Liver (tissue), 9 donors: Measurements from ENCODE around the gene CMTM8. TPM values are rescaled to one million over a fixed set of nuclear protein-coding genes. Genes with fewer than 3 reads are reported as not detected.

Source experiments
- DNase-seq: peaks from one replicate; pipeline ENCODE4 v3.0.0-alpha.2; 2017; ENCODE audit warnings: low spot score
- H3K27ac ChIP-seq, 2 donors: one replicate each; pipeline ENCODE4 v1.7.0; 2013; ENCODE audit warnings: inconsistent platforms in 2 of 2, low read length in 2 of 2, control low read depth in 1 of 2, low read depth in 1 of 2, mild to moderate bottlenecking in 1 of 2
- H3K27me3 ChIP-seq, 4 donors: one replicate each; pipeline versions ENCODE4 v1.6.1 to v1.7.0; 2013; ENCODE audit warnings: low read length in 3 of 4, inconsistent platforms in 1 of 4, mild to moderate bottlenecking in 1 of 4, moderate library complexity in 1 of 4; ENCODE audit not compliant: control insufficient read depth in 4 of 4, insufficient read depth in 4 of 4
- H3K36me3 ChIP-seq, 4 donors: one replicate each; pipeline versions ENCODE4 v1.6.1 to v1.7.0; 2013; ENCODE audit warnings: low read length in 3 of 4, mild to moderate bottlenecking in 3 of 4, low read depth in 1 of 4, moderate library complexity in 1 of 4; ENCODE audit not compliant: control insufficient read depth in 4 of 4, insufficient read depth in 3 of 4
- H3K4me1 ChIP-seq, 4 donors: one replicate each; pipeline versions ENCODE4 v1.6.1 to v1.7.0; 2013; ENCODE audit warnings: low read length in 3 of 4, mild to moderate bottlenecking in 3 of 4, moderate library complexity in 1 of 4; ENCODE audit not compliant: control insufficient read depth in 4 of 4, insufficient read depth in 4 of 4
- H3K4me3 ChIP-seq, 3 donors: one replicate each; pipeline versions ENCODE4 v1.6.1 to v1.7.0; 2013; ENCODE audit warnings: low read length in 3 of 3, control low read depth in 1 of 3, low read depth in 1 of 3, mild to moderate bottlenecking in 1 of 3
- H3K9ac ChIP-seq, 2 donors: one replicate each; pipeline ENCODE4 v1.7.0; 2013; ENCODE audit warnings: low read length in 2 of 2, mild to moderate bottlenecking in 2 of 2, moderate library complexity in 2 of 2, control low read depth in 1 of 2, low read depth in 1 of 2
- H3K9me3 ChIP-seq, 4 donors: one replicate each; pipeline versions ENCODE4 v1.6.1 to v1.7.0; 2013; ENCODE audit warnings: low read length in 3 of 4; ENCODE audit not compliant: control insufficient read depth in 4 of 4
- CTCF ChIP-seq: fragments of 150-350 bp; IDR thresholded peaks from 2 replicates; pipeline ENCODE4 v1.5.1; 2017; ENCODE audit warnings: improper control_type of control experiment, low read depth, low read length; ENCODE audit not compliant: missing input control
- EGR1 ChIP-seq, 2 donors: IDR thresholded peaks; 2 replicates each; pipeline ENCODE4 v1.6.1; 2016 to 2018; ENCODE audit warnings: antibody characterized with exemption in 2 of 2, low read depth in 2 of 2
- GABPA ChIP-seq, 2 donors: IDR thresholded peaks in 1 of 2; conservative IDR thresholded peaks in 1 of 2; 2 replicates each; pipeline ENCODE4 v1.6.1; 2016; ENCODE audit warnings: antibody characterized with exemption in 2 of 2, mild to moderate bottlenecking in 1 of 2, moderate library complexity in 1 of 2
- HNF4A ChIP-seq, 2 donors: conservative IDR thresholded peaks; 2 replicates each; pipeline ENCODE4 v1.6.1; 2016; ENCODE audit warnings: antibody characterized with exemption in 2 of 2, mild to moderate bottlenecking in 2 of 2
- HNF4G ChIP-seq: IDR thresholded peaks from 2 replicates; pipeline ENCODE4 v1.6.1; 2016; ENCODE audit warnings: antibody characterized with exemption
- JUND ChIP-seq, 2 donors: IDR thresholded peaks; 2 replicates each; pipeline ENCODE4 v1.6.1; 2016; ENCODE audit warnings: antibody characterized with exemption in 2 of 2
- MAX ChIP-seq: IDR thresholded peaks from 2 replicates; pipeline ENCODE4 v1.6.1; 2016; ENCODE audit warnings: antibody characterized with exemption
- NR2F2 ChIP-seq: IDR thresholded peaks from 2 replicates; pipeline ENCODE4 v1.6.1; 2016; ENCODE audit warnings: antibody characterized with exemption
- RAD21 ChIP-seq, 2 donors: IDR thresholded peaks; 2 replicates each; pipeline ENCODE4 v1.6.1; 2016; ENCODE audit warnings: antibody characterized with exemption in 2 of 2, mild to moderate bottlenecking in 2 of 2
- REST ChIP-seq: IDR thresholded peaks from 2 replicates; pipeline ENCODE4 v1.6.1; 2016; ENCODE audit warnings: antibody characterized with exemption, mild to moderate bottlenecking
- YY1 ChIP-seq: IDR thresholded peaks from 2 replicates; pipeline ENCODE4 v1.6.1; 2016; ENCODE audit warnings: antibody characterized with exemption, mild to moderate bottlenecking
- ZBTB33 ChIP-seq: IDR thresholded peaks from 2 replicates; pipeline ENCODE4 v1.6.1; 2016; ENCODE audit warnings: antibody characterized with exemption
- WGBS: extraction: QIAGEN DNeasy Blood & Tissue Kit; methylation state at CpG from one replicate; pipeline ENCODE4 v1.1.7; 2013; 5-methylcytosine and 5-hydroxymethylcytosine counted together
- polyA plus RNA-seq, 2 donors: library from polyadenylated mRNA; stranded (reverse) in 1 of 2; unstranded in 1 of 2; fragments of 200-250 nt in 1 of 2; fragments of >200 nt in 1 of 2; fragmentation: Nextera tagmentation in 1 of 2; extraction: Ambion mirVana in 1 of 2; gene quantifications; one replicate each; pipeline versions ENCODE4 v1.2.1 to v1.2.3, GENCODE V29; 2013 to 2015
- total RNA-seq, 2 donors: library from RNA; depleted of rRNA; stranded (reverse); fragments of >200 nt; gene quantifications; one replicate each; pipeline ENCODE4 v1.2.3, GENCODE V29; 2014
- donor health status: healthy.
- donor health status: healthy.
- donor health status: healthy.
- donor health status: healthy.
- donor health status: healthy.

CMTM8 gene
- total and polyA plus RNA-seq, 4 donors: 4.3 to 44.6 (median 12.5) TPM

- WGBS: 96% methylated on average over 10 of the region's 10 CpGs
- no peak for TF ChIP-seq CTCF
- TF ChIP-seq NR2F2: no peak
- no peak for TF ChIP-seq GABPA (IDR thresholded peaks at IDR 0.05 in 1 of 2, conservative IDR thresholded peaks at IDR 0.05 in 1 of 2)
- TF ChIP-seq ZBTB33: no peak
- no peak for TF ChIP-seq YY1
- no peak for TF ChIP-seq HNF4A (conservative IDR thresholded peaks at IDR 0.05)
- no peak for TF ChIP-seq EGR1 (IDR thresholded peaks at IDR 0.05; ENCODE audit: low read depth in 2 of 2)
- TF ChIP-seq JUND (IDR thresholded peaks at IDR 0.05): no peak
- no peak for TF ChIP-seq REST
- TF ChIP-seq RAD21 (IDR thresholded peaks at IDR 0.05): no peak
- no peak for TF ChIP-seq MAX
- no peaks in the 10 kb centered on the region for H3K9me3 ChIP-seq
These were observed 129.0 kb downstream of the CMTM8 start for GRCh38 chr3:32367442-32367841.

GRCh38 chr3:32371461-32372212 lies 133.2 kb downstream of the CMTM8 start:
- H3K36me3 ChIP-seq: peaks cover 0 to 15% (median 1%) of the 10 kb centered on the region in 4 donors
- 77% methylated on average over 7 of the region's 7 CpGs for WGBS
- H3K27me3 ChIP-seq: no peaks in the 10 kb centered on the region
- DNase-seq: no peak
- no peak for TF ChIP-seq YY1
- no peak for TF ChIP-seq ZBTB33
- TF ChIP-seq EGR1 (IDR thresholded peaks at IDR 0.05; ENCODE audit: low read depth in 2 of 2): no peak
- TF ChIP-seq HNF4G: no peak
- no peak for TF ChIP-seq REST
- TF ChIP-seq GABPA (IDR thresholded peaks at IDR 0.05 in 1 of 2, conservative IDR thresholded peaks at IDR 0.05 in 1 of 2): no peak
- no peaks in the 10 kb centered on the region for H3K9me3 ChIP-seq
- H3K4me3 ChIP-seq: no peak overlapping the region
- H3K9ac ChIP-seq: no peak overlapping the region
- H3K27ac ChIP-seq: no peak overlapping the region
- no peaks in the 10 kb centered on the region for H3K4me1 ChIP-seq

More at GRCh38 chr3:32367442-32367841, 129.0 kb downstream of the CMTM8 start:
- Histone ChIP-seq H3K4me3 (no peak overlapping the region), H3K27ac (no peak overlapping the region), H3K27me3 (no peaks in the 10 kb centered on the region), H3K9ac (no peak overlapping the region), H3K36me3 (peaks cover 0 to 15% (median 3%) of the 10 kb centered on the region in 4 donors), H3K4me1 (no peaks in the 10 kb centered on the region)
- DNase-seq: no peak
